Left forelimb (tissue), 1 donor: ENCODE data around the gene LAYN.

Experiments used
- DNase-seq: peaks from one replicate; pipeline ENCODE4 v3.0.0-alpha.2; 2018; ENCODE audit warnings: low spot score

LAYN gene

GRCh38 chr11:111562692-111563389 is 22.3 kb downstream of the LAYN start:
- DNase-seq, result no peak

GRCh38 chr11:111565114-111565720 is 24.7 kb downstream of the LAYN start:
- no peak for DNase-seq

- DNase-seq, result no peak
Measured at GRCh38 chr11:111566324-111566723, 25.8 kb downstream of the LAYN start.

GRCh38 chr11:111569476-111569875 is 29.0 kb downstream of the LAYN start:
- no peak for DNase-seq

GRCh38 chr11:111570796-111571195 is 30.3 kb downstream of the LAYN start:
- DNase-seq, result no peak

- DNase-seq, result no peak
Measured at GRCh38 chr11:111571829-111572501, 31.4 kb downstream of the LAYN start.

GRCh38 chr11:111572581-111572980 is 32.1 kb downstream of the LAYN start:
- no peak for DNase-seq

GRCh38 chr11:111573821-111574249 is 33.3 kb downstream of the LAYN start:
- no peak for DNase-seq

GRCh38 chr11:111574373-111575225 is 34.1 kb downstream of the LAYN start:
- DNase-seq, result no peak

- no peak for DNase-seq
Measured at GRCh38 chr11:111575740-111576139, 35.2 kb downstream of the LAYN start.

- no peak for DNase-seq
Measured at GRCh38 chr11:111577821-111578220, 37.3 kb downstream of the LAYN start.

GRCh38 chr11:111581341-111581740 is 40.8 kb downstream of the LAYN start:
- DNase-seq, result no peak

- DNase-seq, result no peak
Measured at GRCh38 chr11:111582163-111582562, 41.6 kb downstream of the LAYN start.

- no peak for DNase-seq
Measured at GRCh38 chr11:111582881-111583280, 42.4 kb downstream of the LAYN start.

GRCh38 chr11:111585371-111585770 is 44.9 kb downstream of the LAYN start:
- DNase-seq, result no peak

- DNase-seq, result no peak
Measured at GRCh38 chr11:111586388-111586831, 45.9 kb downstream of the LAYN start.

GRCh38 chr11:111589114-111589513 is 48.6 kb downstream of the LAYN start:
- DNase-seq, result no peak

- DNase-seq, result no peak
Measured at GRCh38 chr11:111589886-111590499, 49.5 kb downstream of the LAYN start.

GRCh38 chr11:111591187-111591960 is 50.9 kb downstream of the LAYN start:
- DNase-seq, result no peak

GRCh38 chr11:111592491-111592890 is 52.0 kb downstream of the LAYN start:
- DNase-seq, result no peak

GRCh38 chr11:111596319-111596718 is 55.8 kb downstream of the LAYN start:
- no peak for DNase-seq
